GM23248 (cell line): Measurements from ENCODE around the gene INTU. TPM values are rescaled to one million over a fixed set of nuclear protein-coding genes. Genes with fewer than 3 reads are reported as not detected.

Experiments used
- DNase-seq: peaks from one replicate; pipeline ENCODE4 v3.0.0-alpha.2; 2015
- H2AFZ ChIP-seq: fragments of 200-600 bp; sonication (generic); 2 replicates; pipeline ENCODE4 v1.6.1; 2016; ENCODE audit warnings: antibody characterized with exemption
- H3F3A ChIP-seq: fragments of 200-600 bp; sonication (generic); 2 replicates; pipeline ENCODE4 v1.6.1; 2016; ENCODE audit warnings: mild to moderate bottlenecking, antibody characterized with exemption, mixed run types; ENCODE audit not compliant: insufficient read depth
- H3K27ac ChIP-seq: fragments of 200-600 bp; sonication (generic); 2 replicates; pipeline ENCODE4 v1.5.1; 2016; ENCODE audit warnings: mild to moderate bottlenecking
- H3K27me3 ChIP-seq: fragments of 200-600 bp; sonication (generic); replicated peaks from 2 replicates; pipeline ENCODE4 v1.6.1; 2016; ENCODE audit warnings: mild to moderate bottlenecking; ENCODE audit not compliant: insufficient read depth
- H3K36me3 ChIP-seq: fragments of 200-600 bp; sonication (generic); 2 replicates; pipeline ENCODE4 v1.6.1; 2016; ENCODE audit warnings: low read depth, mild to moderate bottlenecking
- H3K4me1 ChIP-seq: fragments of 200-600 bp; sonication (generic); 2 replicates; pipeline ENCODE4 v1.6.1; 2016; ENCODE audit warnings: mild to moderate bottlenecking; ENCODE audit not compliant: insufficient read depth
- H3K4me2 ChIP-seq: fragments of 200-600 bp; sonication (generic); one replicate; pipeline ENCODE4 v1.6.1; 2016; ENCODE audit warnings: mild to moderate bottlenecking; ENCODE audit not compliant: unreplicated experiment
- H3K4me3 ChIP-seq: fragments of 200-600 bp; sonication (generic); 2 replicates; pipeline ENCODE4 v1.5.1; 2016; ENCODE audit warnings: mild to moderate bottlenecking
- H3K79me2 ChIP-seq: fragments of 200-600 bp; sonication (generic); 2 replicates; pipeline ENCODE4 v1.6.1; 2016; ENCODE audit warnings: mild to moderate bottlenecking; ENCODE audit not compliant: insufficient read depth
- H3K9ac ChIP-seq: fragments of 200-600 bp; sonication (generic); 2 replicates; pipeline ENCODE4 v1.6.1; 2016; ENCODE audit warnings: mild to moderate bottlenecking
- H3K9me2 ChIP-seq: fragments of 200-600 bp; sonication (generic); 2 replicates; pipeline ENCODE4 v1.6.1; 2016; ENCODE audit warnings: mixed run types, mild to moderate bottlenecking, moderate library complexity; ENCODE audit not compliant: insufficient read depth
- H3K9me3 ChIP-seq: fragments of 200-600 bp; sonication (generic); one replicate; pipeline ENCODE4 v1.6.1; 2017; ENCODE audit warnings: low read depth
- H4K20me1 ChIP-seq: fragments of 200-600 bp; sonication (generic); 2 replicates; pipeline ENCODE4 v1.6.0; 2016; ENCODE audit not compliant: insufficient read depth
- EZH2 ChIP-seq: fragments of 200-600 bp; sonication (generic); IDR thresholded peaks from 2 replicates; pipeline ENCODE4 v1.6.1; 2018; ENCODE audit warnings: antibody characterized with exemption, mild to moderate bottlenecking; ENCODE audit not compliant: insufficient read depth, poor library complexity, severe bottlenecking
- EZH2phosphoT487 ChIP-seq: fragments of 200-600 bp; sonication (generic); IDR thresholded peaks from 2 replicates; pipeline ENCODE4 v1.6.1; 2018; ENCODE audit warnings: antibody characterized with exemption, moderate library complexity, mild to moderate bottlenecking, low read depth; ENCODE audit not compliant: insufficient read depth
- WGBS, 2 experiments: methylation state at CpG; one replicate each; pipeline ENCODE4 v1.1.6; 2015 to 2017; ENCODE audit warnings: low lambda C conversion rate in 2 of 2, low coverage in 1 of 2; ENCODE audit errors: missing lambda C conversion rate in 2 of 2; 5-methylcytosine and 5-hydroxymethylcytosine counted together
- in situ Hi-C: fragments of 300-500 bp; cut with MboI; formaldehyde crosslinking; loops from 2 replicates; pipeline ENCODE4 v1.15.0; 2020
- polyA plus RNA-seq: library from polyadenylated mRNA; unstranded; fragments of >200 nt; fragmentation: Nextera tagmentation; extraction: Ambion mirVana; gene quantifications from 2 replicates; pipeline ENCODE4 v1.2.1, GENCODE V29; 2016
- total RNA-seq: library from RNA; depleted of rRNA; stranded (reverse); fragments of >200 nt; shearing (Covaris generic); gene quantifications from 2 replicates; pipeline ENCODE4 v1.2.3, GENCODE V29; 2014

The INTU gene
- total and polyA plus RNA-seq, 2 experiments from 2014 or later, result 2.3 to 5.2 TPM

- TF ChIP-seq EZH2 (no peak), EZH2phosphoT487 (no peak)
- Histone ChIP-seq H3F3A (0 out of 2 replicates have a peak, but pooled peaks cover 6% of the 10 kb centered on the region), H3K4me1 (peaks cover 15% of the 10 kb centered on the region), H3K36me3 (no peaks in the 10 kb centered on the region), H3K79me2 (no peaks in the 10 kb centered on the region), H3K9me2 (no peaks in the 10 kb centered on the region), H3K9me3 (no peaks in the 10 kb centered on the region), H3K27ac (no peak overlapping the region), H2AFZ (no peak overlapping the region), H3K27me3 (no peaks in the 10 kb centered on the region), H3K4me2 (no peak overlapping the region), H4K20me1 (no peaks in the 10 kb centered on the region), H3K4me3 (no peak overlapping the region), H3K9ac (no peak overlapping the region)
- DNase-seq, result no peak
- 87 to 93% methylated on average over 5 of the region's 5 CpGs for WGBS, 2 experiments
- in situ Hi-C loops, result no loop called here
Observed at GRCh38 chr4:127630152-127630551, 2.6 kb upstream of the INTU start.

GRCh38 chr4:127631420-127631819 is 1.3 kb upstream of the INTU start:
- no peak overlapping the region for H3K4me3 ChIP-seq
- no peaks in the 10 kb centered on the region for H4K20me1 ChIP-seq
- no peak for TF ChIP-seq EZH2
- TF ChIP-seq EZH2phosphoT487, result no peak
- H3K27ac ChIP-seq, result no peak overlapping the region
- H3K4me1 ChIP-seq, result peaks cover 15% of the 10 kb centered on the region
- no peak overlapping the region for H3K9ac ChIP-seq
- no peaks in the 10 kb centered on the region for H3K9me2 ChIP-seq
- H3K79me2 ChIP-seq, result no peaks in the 10 kb centered on the region
- no peak overlapping the region for H3K4me2 ChIP-seq
- H3F3A ChIP-seq, result 0 out of 2 replicates have a peak, but pooled peaks cover 6% of the 10 kb centered on the region
- H3K27me3 ChIP-seq, result no peaks in the 10 kb centered on the region
- in situ Hi-C loops, result no loop called here
- no peaks in the 10 kb centered on the region for H3K9me3 ChIP-seq
- no peaks in the 10 kb centered on the region for H3K36me3 ChIP-seq
- DNase-seq, result peak; percentile 30
- H2AFZ ChIP-seq, result no peak overlapping the region
- 25 to 42% methylated on average over 2 of the region's 2 CpGs for WGBS, 2 experiments

- Histone ChIP-seq H3K4me1 (peaks cover 15% of the 10 kb centered on the region), H3K9me3 (no peaks in the 10 kb centered on the region), H3K4me3 (peak overlapping the region; percentile 96), H3K79me2 (no peaks in the 10 kb centered on the region), H3K4me2 (peak overlapping the region; percentile 94), H3K27me3 (no peaks in the 10 kb centered on the region), H3K36me3 (no peaks in the 10 kb centered on the region), H3K9ac (no peak overlapping the region), H2AFZ (peak overlapping the region; percentile 99), H4K20me1 (no peaks in the 10 kb centered on the region), H3F3A (0 out of 2 replicates have a peak, but pooled peaks cover 6% of the 10 kb centered on the region), H3K9me2 (no peaks in the 10 kb centered on the region), H3K27ac (peak overlapping the region; percentile 78; the same call in 1 of the 2 replicates)
- 64 to 76% methylated on average over 3 of the region's 3 CpGs for WGBS, 2 experiments
- in situ Hi-C loops, result no loop called here
- peak; percentile 79 for DNase-seq
- no peak for TF ChIP-seq EZH2
- TF ChIP-seq EZH2phosphoT487, result no peak
Observed at GRCh38 chr4:127634181-127634580, 1.4 kb downstream of the INTU start.

- no peaks in the 10 kb centered on the region for H3K27me3 ChIP-seq
- no peaks in the 10 kb centered on the region for H3K9me2 ChIP-seq
- H3K4me2 ChIP-seq, result peak overlapping the region; percentile 59
- H4K20me1 ChIP-seq, result no peaks in the 10 kb centered on the region
- H3K36me3 ChIP-seq, result peaks cover 2% of the 10 kb centered on the region; the same call in 1 of the 2 replicates
- 28 to 33% methylated on average over 4 of the region's 4 CpGs for WGBS, 2 experiments
- no peak overlapping the region for H3K4me3 ChIP-seq
- H3K4me1 ChIP-seq, result peaks cover 17% of the 10 kb centered on the region
- H3K9me3 ChIP-seq, result no peaks in the 10 kb centered on the region
- no peaks in the 10 kb centered on the region for H3F3A ChIP-seq
- DNase-seq, result peak; percentile 70
- H3K9ac ChIP-seq, result no peak overlapping the region
- in situ Hi-C loops, result no loop called here
- TF ChIP-seq EZH2 (no peak), EZH2phosphoT487 (no peak)
- H3K27ac ChIP-seq, result peak overlapping the region; percentile 5
- no peaks in the 10 kb centered on the region for H3K79me2 ChIP-seq
- no peak overlapping the region for H2AFZ ChIP-seq
Observed at GRCh38 chr4:127641524-127641923, 8.8 kb downstream of the INTU start.

GRCh38 chr4:127642169-127642568 is 9.4 kb downstream of the INTU start:
- peak overlapping the region; percentile 52 for H2AFZ ChIP-seq
- H3K27ac ChIP-seq, result peak overlapping the region; percentile 27
- no peaks in the 10 kb centered on the region for H3F3A ChIP-seq
- peak; percentile 66 for DNase-seq
- peak overlapping the region; percentile 38 for H3K4me3 ChIP-seq
- in situ Hi-C loops, result no loop called here
- peak overlapping the region; percentile 20; the same call in 1 of the 2 replicates for H3K9ac ChIP-seq
- TF ChIP-seq EZH2, result no peak
- no peak for TF ChIP-seq EZH2phosphoT487
- no peaks in the 10 kb centered on the region for H3K9me3 ChIP-seq
- no peaks in the 10 kb centered on the region for H3K27me3 ChIP-seq
- H4K20me1 ChIP-seq, result no peaks in the 10 kb centered on the region
- H3K4me1 ChIP-seq, result peaks cover 17% of the 10 kb centered on the region
- H3K4me2 ChIP-seq, result peak overlapping the region; percentile 59
- no peaks in the 10 kb centered on the region for H3K9me2 ChIP-seq
- H3K36me3 ChIP-seq, result peaks cover 2% of the 10 kb centered on the region; the same call in 1 of the 2 replicates
- H3K79me2 ChIP-seq, result no peaks in the 10 kb centered on the region
